A549 (cell line): ENCODE measurements around the gene JAKMIP1. TPM values are rescaled to one million over a fixed set of nuclear protein-coding genes. Genes with fewer than 3 reads are reported as not detected.

Source experiments
- ATAC-seq, 2 experiments: fragments of 200-7000 bp in 1 of 2; fragments of >200 bp in 1 of 2; cut with Nextera tagmentation in 1 of 2; cut with Tn5 transposase in 1 of 2; 3 replicates each; pipeline versions ENCODE4 v1.8.0 to v1.9.1; 2018 to 2020; ENCODE audit warnings: mild to moderate bottlenecking in 1 of 2, moderate library complexity in 1 of 2
- CTCF ChIA-PET: fragments of 300-600 bp; sonication (Branson Sonifier 250); formaldehyde crosslinking; extraction: SDS; loops from one replicate; lab custom pipeline; 2021; ENCODE audit warnings: antibody characterized with exemption, inconsistent platforms; lab: Yijun Ruan, JAX
- POLR2A ChIA-PET: fragments of 350-600 bp; formaldehyde crosslinking; extraction: SDS; loops from one replicate; lab custom pipeline; 2021; ENCODE audit warnings: antibody characterized with exemption, inconsistent platforms; lab: Yijun Ruan, JAX
- DNase-seq, 2 experiments: peaks; one replicate each; pipeline versions ENCODE4 v3.0.0 to v3.0.0-alpha.2; 2011 to 2016; ENCODE audit warnings: low read depth in 1 of 2, low spot score in 1 of 2
- FAIRE-seq: peaks from 2 replicates; lab custom pipeline; 2011; peaks lifted over from hg19 to GRCh38; lab: Jason Lieb, UNC
- H3K27ac ChIP-seq, 2 experiments: fragments of >200 bp; sonication (Bioruptor Twin); formaldehyde crosslinking; 3 replicates each; pipeline ENCODE4 v1.5.1; 2016 to 2017
- H3K4me1 ChIP-seq: fragments of >200 bp; sonication (Bioruptor Twin); formaldehyde crosslinking; 3 replicates; pipeline ENCODE4 v1.6.1; 2016
- H3K4me2 ChIP-seq: fragments of >200 bp; sonication (Bioruptor Twin); formaldehyde crosslinking; 3 replicates; pipeline ENCODE4 v1.6.1; 2016
- H3K4me3 ChIP-seq: fragments of >200 bp; sonication (Bioruptor Twin); formaldehyde crosslinking; 3 replicates; pipeline ENCODE4 v1.5.1; 2016
- H3K9me3 ChIP-seq: fragments of >200 bp; sonication (Bioruptor Twin); formaldehyde crosslinking; 3 replicates; pipeline ENCODE4 v1.6.1; 2016
- CBX2 ChIP-seq: fragments of 200-600 bp; sonication (generic); IDR thresholded peaks from 2 replicates; pipeline ENCODE4 v1.6.1; 2016; ENCODE audit warnings: low read depth, mild to moderate bottlenecking, borderline replicate concordance
- ESRRA ChIP-seq: fragments of 150-350 bp; IDR thresholded peaks from 2 replicates; pipeline ENCODE4 v1.6.1; 2014; ENCODE audit warnings: mild to moderate bottlenecking, low read length, borderline replicate concordance
- FOSB ChIP-seq: fragments of 250-450 bp; sonication (Bioruptor Pico); IDR thresholded peaks from 2 replicates; pipeline ENCODE4 v1.5.0; 2020; ENCODE audit warnings: mild to moderate bottlenecking, moderate library complexity
- GATA3 ChIP-seq: IDR thresholded peaks from 2 replicates; pipeline ENCODE4 v1.6.1; 2012; ENCODE audit warnings: borderline replicate concordance
- HDAC2 ChIP-seq: fragments of 200-600 bp; sonication (generic); IDR thresholded peaks from 2 replicates; pipeline ENCODE4 v1.6.1; 2016
- HOXB5 ChIP-seq: fragments of 250-450 bp; sonication (Bioruptor Pico); IDR thresholded peaks from 2 replicates; pipeline ENCODE4 v1.5.0; 2020; ENCODE audit warnings: mild to moderate bottlenecking, moderate library complexity
- KDM5A ChIP-seq: fragments of 200-600 bp; sonication (generic); IDR thresholded peaks from 2 replicates; pipeline ENCODE4 v1.6.1; 2016; ENCODE audit warnings: antibody characterized with exemption, mild to moderate bottlenecking
- MAFK ChIP-seq: fragments of 450-650 bp; IDR thresholded peaks from 2 replicates; pipeline ENCODE4 v1.6.1; 2014; ENCODE audit not compliant: partially characterized antibody
- MAZ ChIP-seq: fragments of 150-350 bp; IDR thresholded peaks from 2 replicates; pipeline ENCODE4 v1.6.1; 2014; ENCODE audit warnings: antibody characterized with exemption, low read depth, low read length, borderline replicate concordance
- NFE2L2 ChIP-seq: fragments of 150-350 bp; conservative IDR thresholded peaks from 2 replicates; pipeline ENCODE4 v1.6.1; 2014; ENCODE audit warnings: low read length
- NR3C1 ChIP-seq: fragments of >200 bp; sonication (Bioruptor Twin); formaldehyde crosslinking; IDR thresholded peaks from 3 replicates; pipeline ENCODE4 v1.6.1; 2017
- PHF8 ChIP-seq: fragments of 200-600 bp; sonication (generic); IDR thresholded peaks from 2 replicates; pipeline ENCODE4 v1.6.1; 2016; ENCODE audit warnings: low read depth, mild to moderate bottlenecking, antibody characterized with exemption, moderate library complexity, borderline replicate concordance
- POLR2AphosphoS2 ChIP-seq: conservative IDR thresholded peaks from 2 replicates; pipeline ENCODE4 v1.6.1; 2012; ENCODE audit warnings: low read length, improper control_type of control experiment, inconsistent platforms
- RARB ChIP-seq: fragments of 250-450 bp; sonication (Bioruptor Pico); IDR thresholded peaks from 2 replicates; pipeline ENCODE4 v1.8.0; 2021; ENCODE audit warnings: mild to moderate bottlenecking, moderate library complexity
- RNF2 ChIP-seq: fragments of 200-600 bp; sonication (generic); IDR thresholded peaks from 2 replicates; pipeline ENCODE4 v1.6.1; 2016; ENCODE audit warnings: low read depth, mild to moderate bottlenecking, antibody characterized with exemption, moderate library complexity, borderline replicate concordance
- TFCP2L1 ChIP-seq: fragments of 250-450 bp; sonication (Bioruptor Pico); IDR thresholded peaks from 2 replicates; pipeline ENCODE4 v1.5.0; 2021; ENCODE audit warnings: mild to moderate bottlenecking
- ZC3H11A ChIP-seq: fragments of 450-650 bp; IDR thresholded peaks from 2 replicates; pipeline ENCODE4 v1.6.1; 2014; ENCODE audit warnings: antibody characterized with exemption, mild to moderate bottlenecking
- ZFP36 ChIP-seq: fragments of 450-650 bp; IDR thresholded peaks from 2 replicates; pipeline ENCODE4 v1.6.1; 2014; ENCODE audit warnings: borderline replicate concordance; ENCODE audit not compliant: partially characterized antibody
- ZNF302 ChIP-seq: fragments of 250-450 bp; sonication (Bioruptor Pico); IDR thresholded peaks from 2 replicates; pipeline ENCODE4 v1.9.0; 2021; ENCODE audit warnings: inconsistent platforms, mild to moderate bottlenecking, moderate library complexity
- WGBS: methylation state at CpG from one replicate; pipeline ENCODE4 v1.1.6; 2017; ENCODE audit errors: missing lambda C conversion rate; 5-methylcytosine and 5-hydroxymethylcytosine counted together
- polyA plus RNA-seq, 4 experiments: library from polyadenylated mRNA; depleted of rRNA in 3 of 4; stranded (reverse); fragments of >200 nt; fragmentation: RNase III in 1 of 4; extraction: RNeasy Plus Mini Kit Qiagen cat#74134 plus additional on column Dnase treatment in 1 of 4; gene quantifications; 2 replicates in 3 of 4; 3 replicates in 1 of 4; pipeline ENCODE4 v1.2.3, GENCODE V29; 2011 to 2017
- TF ChIP-seq, protein P1 (sequence below): IDR thresholded peaks from 2 replicates; pipeline ENCODE4 v1.6.1; 2012
- TF ChIP-seq, protein P2 (sequence below): fragments of 250-450 bp; sonication (Bioruptor Pico); IDR thresholded peaks from 2 replicates; pipeline ENCODE4 v1.5.0; 2020; ENCODE audit warnings: low read depth, mild to moderate bottlenecking, moderate library complexity
- TF ChIP-seq, protein P3 (sequence below): fragments of 250-450 bp; sonication (Bioruptor Pico); IDR thresholded peaks from 2 replicates; pipeline ENCODE4 v1.5.0; 2021; ENCODE audit warnings: mild to moderate bottlenecking, moderate library complexity, borderline replicate concordance
- TF ChIP-seq, protein P4 (sequence below): fragments of >200 bp; sonication (Bioruptor Twin); formaldehyde crosslinking; IDR thresholded peaks from 2 replicates; pipeline ENCODE4 v1.6.1; 2016
- TF ChIP-seq, protein P5 (sequence below): fragments of >200 bp; sonication (Bioruptor Twin); formaldehyde crosslinking; IDR thresholded peaks from 3 replicates; pipeline ENCODE4 v1.5.1; 2016

JAKMIP1 gene
- polyA plus RNA-seq, 2 of the 4 experiments (the other 2 are of a cell fraction), result not detected

DNA sequence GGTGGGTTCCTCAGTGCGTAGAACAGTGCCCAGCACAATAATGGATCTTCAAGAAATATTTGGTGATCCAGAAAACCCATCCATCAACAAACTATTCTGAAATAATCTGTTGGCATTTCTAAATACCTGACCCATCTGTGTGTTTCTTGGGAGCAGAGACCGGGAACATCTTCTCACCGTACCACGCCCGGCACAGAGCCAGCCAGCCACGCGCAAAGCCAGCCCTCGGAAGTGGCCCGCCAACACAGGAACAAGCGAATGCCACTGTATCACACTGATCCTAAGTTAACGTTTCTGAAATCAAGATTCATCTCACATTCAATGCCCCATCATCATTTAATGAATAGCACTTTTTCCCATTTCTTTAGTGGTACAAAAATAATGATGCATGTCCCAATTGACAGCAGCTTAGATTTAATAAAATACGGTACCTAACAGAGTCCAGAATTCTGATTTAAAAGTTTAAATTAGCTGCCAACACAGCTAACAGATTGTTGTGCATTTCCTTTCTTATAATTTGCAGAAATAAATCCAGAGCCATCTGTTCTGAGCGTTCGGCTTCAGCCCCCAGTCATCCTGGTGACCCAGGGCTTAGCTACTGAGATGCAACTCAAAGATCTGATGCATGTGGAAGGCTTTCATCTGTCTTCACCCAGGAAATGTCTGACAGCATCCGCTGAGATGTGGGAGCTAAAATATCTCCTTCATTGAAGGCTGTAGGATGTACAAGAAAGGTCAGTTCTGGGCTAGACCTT, 44.2 kb downstream of the JAKMIP1 start:
- POLR2A ChIA-PET, result no interaction called here
- no peak overlapping the region for H3K27ac ChIP-seq

DNA sequence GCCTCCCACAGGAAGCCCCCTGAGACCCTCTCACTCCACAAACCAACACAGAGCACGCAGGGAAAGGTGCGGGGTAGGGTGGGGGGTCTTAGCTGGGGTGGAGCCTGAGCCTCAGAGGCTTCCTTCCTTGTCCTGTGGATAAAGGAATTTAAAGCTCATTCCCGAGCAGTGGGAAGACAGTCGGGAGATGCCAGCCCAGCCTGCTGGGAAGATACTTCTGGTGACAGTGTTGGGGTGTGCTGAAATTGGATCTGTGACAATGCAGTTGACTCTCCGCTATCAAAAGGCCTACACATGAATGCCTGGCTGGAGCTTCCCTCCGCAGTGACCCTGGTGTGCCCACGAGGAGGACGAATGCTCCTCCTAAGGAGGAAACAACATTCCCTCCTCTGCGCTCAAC, 45.5 kb downstream of the JAKMIP1 start:
- DNase-seq (no peak), ATAC-seq (no peak), FAIRE-seq (no peak)
- no peaks in the 10 kb centered on the region for H3K4me1 ChIP-seq
- ChIA-PET POLR2A (no interaction called here), CTCF (no interaction called here)
- no peak overlapping the region for H3K27ac ChIP-seq
- TF ChIP-seq HDAC2 (no peak), NR3C1 (no peak), ZFP36 (no peak), PHF8 (no peak), CBX2 (no peak), FOSB (no peak), NFE2L2 (no peak), KDM5A (no peak), POLR2AphosphoS2 (no peak)
- TF ChIP-seq, protein P1, sequence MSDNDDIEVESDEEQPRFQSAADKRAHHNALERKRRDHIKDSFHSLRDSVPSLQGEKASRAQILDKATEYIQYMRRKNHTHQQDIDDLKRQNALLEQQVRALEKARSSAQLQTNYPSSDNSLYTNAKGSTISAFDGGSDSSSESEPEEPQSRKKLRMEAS, result no peak
- TF ChIP-seq, protein P2, sequence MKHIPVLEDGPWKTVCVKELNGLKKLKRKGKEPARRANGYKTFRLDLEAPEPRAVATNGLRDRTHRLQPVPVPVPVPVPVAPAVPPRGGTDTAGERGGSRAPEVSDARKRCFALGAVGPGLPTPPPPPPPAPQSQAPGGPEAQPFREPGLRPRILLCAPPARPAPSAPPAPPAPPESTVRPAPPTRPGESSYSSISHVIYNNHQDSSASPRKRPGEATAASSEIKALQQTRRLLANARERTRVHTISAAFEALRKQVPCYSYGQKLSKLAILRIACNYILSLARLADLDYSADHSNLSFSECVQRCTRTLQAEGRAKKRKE (CRISPR knock-in tag), result no peak
- 49% methylated on average over 8 of the region's 9 CpGs for WGBS
- no peak overlapping the region for H3K4me3 ChIP-seq
- H3K9me3 ChIP-seq, result no peaks in the 10 kb centered on the region
- H3K4me2 ChIP-seq, result no peak overlapping the region

More for the DNA sequence above, 44.2 kb downstream of the JAKMIP1 start:
- 60% methylated on average over 15 of the region's 15 CpGs for WGBS
- no peak overlapping the region for H3K4me3 ChIP-seq
- TF ChIP-seq NR3C1 (no peak), HOXB5 (no peak), TFCP2L1 (CRISPR knock-in tag) (no peak), ZNF302 (CRISPR knock-in tag) (no peak), RARB (CRISPR knock-in tag) (no peak), MAFK (no peak), MAZ (no peak), RNF2 (no peak), ZC3H11A (no peak), GATA3 (no peak), ESRRA (no peak)
- TF ChIP-seq, protein P3, sequence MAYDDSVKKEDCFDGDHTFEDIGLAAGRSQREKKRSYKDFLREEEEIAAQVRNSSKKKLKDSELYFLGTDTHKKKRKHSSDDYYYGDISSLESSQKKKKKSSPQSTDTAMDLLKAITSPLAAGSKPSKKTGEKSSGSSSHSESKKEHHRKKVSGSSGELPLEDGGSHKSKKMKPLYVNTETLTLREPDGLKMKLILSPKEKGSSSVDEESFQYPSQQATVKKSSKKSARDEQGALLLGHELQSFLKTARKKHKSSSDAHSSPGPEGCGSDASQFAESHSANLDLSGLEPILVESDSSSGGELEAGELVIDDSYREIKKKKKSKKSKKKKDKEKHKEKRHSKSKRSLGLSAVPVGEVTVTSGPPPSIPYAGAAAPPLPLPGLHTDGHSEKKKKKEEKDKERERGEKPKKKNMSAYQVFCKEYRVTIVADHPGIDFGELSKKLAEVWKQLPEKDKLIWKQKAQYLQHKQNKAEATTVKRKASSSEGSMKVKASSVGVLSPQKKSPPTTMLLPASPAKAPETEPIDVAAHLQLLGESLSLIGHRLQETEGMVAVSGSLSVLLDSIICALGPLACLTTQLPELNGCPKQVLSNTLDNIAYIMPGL, result no peak
- TF ChIP-seq, protein P4, sequence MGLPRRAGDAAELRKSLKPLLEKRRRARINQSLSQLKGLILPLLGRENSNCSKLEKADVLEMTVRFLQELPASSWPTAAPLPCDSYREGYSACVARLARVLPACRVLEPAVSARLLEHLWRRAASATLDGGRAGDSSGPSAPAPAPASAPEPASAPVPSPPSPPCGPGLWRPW, result no peak
- TF ChIP-seq, protein P5, sequence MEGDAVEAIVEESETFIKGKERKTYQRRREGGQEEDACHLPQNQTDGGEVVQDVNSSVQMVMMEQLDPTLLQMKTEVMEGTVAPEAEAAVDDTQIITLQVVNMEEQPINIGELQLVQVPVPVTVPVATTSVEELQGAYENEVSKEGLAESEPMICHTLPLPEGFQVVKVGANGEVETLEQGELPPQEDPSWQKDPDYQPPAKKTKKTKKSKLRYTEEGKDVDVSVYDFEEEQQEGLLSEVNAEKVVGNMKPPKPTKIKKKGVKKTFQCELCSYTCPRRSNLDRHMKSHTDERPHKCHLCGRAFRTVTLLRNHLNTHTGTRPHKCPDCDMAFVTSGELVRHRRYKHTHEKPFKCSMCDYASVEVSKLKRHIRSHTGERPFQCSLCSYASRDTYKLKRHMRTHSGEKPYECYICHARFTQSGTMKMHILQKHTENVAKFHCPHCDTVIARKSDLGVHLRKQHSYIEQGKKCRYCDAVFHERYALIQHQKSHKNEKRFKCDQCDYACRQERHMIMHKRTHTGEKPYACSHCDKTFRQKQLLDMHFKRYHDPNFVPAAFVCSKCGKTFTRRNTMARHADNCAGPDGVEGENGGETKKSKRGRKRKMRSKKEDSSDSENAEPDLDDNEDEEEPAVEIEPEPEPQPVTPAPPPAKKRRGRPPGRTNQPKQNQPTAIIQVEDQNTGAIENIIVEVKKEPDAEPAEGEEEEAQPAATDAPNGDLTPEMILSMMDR, result no peak
- H3K4me2 ChIP-seq, result no peak overlapping the region
- CTCF ChIA-PET, result no interaction called here
- H3K9me3 ChIP-seq, result no peaks in the 10 kb centered on the region
- DNase-seq, result no peak
- no peak for ATAC-seq
- H3K4me1 ChIP-seq, result no peaks in the 10 kb centered on the region
- FAIRE-seq, result no peak
